Nephron (organoid): ENCODE measurements around the gene MMP1.

Experiments
- H3K27ac Mint-ChIP-seq, 3 experiments: 2 replicates each; pipeline ENCODE4 v1.8.0; 2020; ENCODE audit warnings: mixed read lengths in 3 of 3, mild to moderate bottlenecking in 2 of 3, moderate library complexity in 1 of 3
- H3K27me3 Mint-ChIP-seq: 2 replicates; pipeline ENCODE4 v1.8.0; 2021; ENCODE audit warnings: low read depth, mild to moderate bottlenecking, moderate library complexity, mixed read lengths
- H3K36me3 Mint-ChIP-seq: 2 replicates; pipeline ENCODE4 v1.8.0; 2020; ENCODE audit warnings: low read depth, mixed read lengths
- H3K4me1 Mint-ChIP-seq: 2 replicates; pipeline ENCODE4 v1.8.0; 2020; ENCODE audit warnings: mixed read lengths
- H3K4me3 Mint-ChIP-seq, 3 experiments: 2 replicates each; pipeline ENCODE4 v1.8.0; 2020; ENCODE audit warnings: mild to moderate bottlenecking in 3 of 3, mixed read lengths in 3 of 3, moderate library complexity in 2 of 3
- H3K9me3 Mint-ChIP-seq: 2 replicates; pipeline ENCODE4 v1.8.0; 2020; ENCODE audit warnings: mixed read lengths
- TF ChIP-seq, protein P1 (sequence below), 3 experiments: fragments of 200-600 bp; sonication (generic); IDR thresholded peaks; one replicate each; pipeline ENCODE4 v1.5.0; 2021; ENCODE audit warnings: antibody characterized with exemption in 3 of 3; ENCODE audit not compliant: unreplicated experiment in 3 of 3

Gene MMP1

DNA sequence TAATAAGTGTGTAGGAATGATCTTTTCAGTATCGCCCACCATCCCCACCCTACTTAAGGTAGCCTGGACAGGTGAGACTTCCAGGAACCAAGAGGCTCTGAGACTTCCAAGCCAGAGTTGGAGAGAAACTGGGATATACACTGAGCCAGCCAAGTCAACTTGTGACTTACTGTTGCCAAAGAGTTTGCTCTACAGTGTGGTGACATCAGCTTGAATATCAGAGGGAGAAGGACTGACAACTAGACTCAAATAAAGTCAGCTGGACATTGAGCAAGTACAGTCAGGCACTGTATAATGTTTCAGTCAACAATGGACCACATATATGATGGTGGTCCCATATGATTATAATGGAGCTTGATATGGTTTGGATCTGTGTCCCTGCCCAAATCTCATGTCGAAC lies 16.3 kb downstream of the MMP1 start:
- Mint-ChIP-seq H3K27me3 (peaks cover 4% of the 10 kb centered on the region), H3K36me3 (no peaks in the 10 kb centered on the region), H3K9me3 (no peaks in the 10 kb centered on the region), H3K4me3 (no peak overlapping the region), H3K27ac (no peak overlapping the region), H3K4me1 (no peaks in the 10 kb centered on the region)
- TF ChIP-seq, protein P1, sequence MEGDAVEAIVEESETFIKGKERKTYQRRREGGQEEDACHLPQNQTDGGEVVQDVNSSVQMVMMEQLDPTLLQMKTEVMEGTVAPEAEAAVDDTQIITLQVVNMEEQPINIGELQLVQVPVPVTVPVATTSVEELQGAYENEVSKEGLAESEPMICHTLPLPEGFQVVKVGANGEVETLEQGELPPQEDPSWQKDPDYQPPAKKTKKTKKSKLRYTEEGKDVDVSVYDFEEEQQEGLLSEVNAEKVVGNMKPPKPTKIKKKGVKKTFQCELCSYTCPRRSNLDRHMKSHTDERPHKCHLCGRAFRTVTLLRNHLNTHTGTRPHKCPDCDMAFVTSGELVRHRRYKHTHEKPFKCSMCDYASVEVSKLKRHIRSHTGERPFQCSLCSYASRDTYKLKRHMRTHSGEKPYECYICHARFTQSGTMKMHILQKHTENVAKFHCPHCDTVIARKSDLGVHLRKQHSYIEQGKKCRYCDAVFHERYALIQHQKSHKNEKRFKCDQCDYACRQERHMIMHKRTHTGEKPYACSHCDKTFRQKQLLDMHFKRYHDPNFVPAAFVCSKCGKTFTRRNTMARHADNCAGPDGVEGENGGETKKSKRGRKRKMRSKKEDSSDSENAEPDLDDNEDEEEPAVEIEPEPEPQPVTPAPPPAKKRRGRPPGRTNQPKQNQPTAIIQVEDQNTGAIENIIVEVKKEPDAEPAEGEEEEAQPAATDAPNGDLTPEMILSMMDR (IDR thresholded peaks at IDR 0.05; ENCODE audit: unreplicated experiment in 3 of 3) = no peak

DNA sequence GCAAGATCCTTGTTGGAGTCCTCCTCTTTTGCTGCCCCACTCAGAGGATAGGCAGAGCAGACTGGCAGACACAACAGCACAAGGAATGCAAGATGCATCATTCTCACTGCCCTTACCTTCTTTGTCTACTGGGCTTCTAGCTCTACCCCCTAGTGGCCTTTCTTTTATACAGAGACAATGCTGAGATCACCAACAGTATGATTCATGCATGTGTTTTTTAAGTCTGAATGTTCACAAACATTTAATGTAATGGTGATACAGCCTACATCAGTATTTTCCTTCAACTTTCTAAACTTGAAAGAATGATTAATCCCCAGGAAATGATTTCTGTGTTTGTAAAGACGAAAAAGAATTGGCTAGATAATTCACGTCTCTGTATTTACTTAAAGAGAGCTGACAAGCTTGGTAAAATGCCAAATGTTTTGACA lies 17.5 kb downstream of the MMP1 start, which contains the start of gene MMP10:
Gene MMP10, minus strand, starts transcription at position 138 of the 428 bp plus-strand sequence. Its CDS starts 37 bp downstream, at position 101.
- Mint-ChIP-seq H3K4me1 (no peaks in the 10 kb centered on the region), H3K27me3 (peaks cover 4% of the 10 kb centered on the region), H3K4me3 (no peak within 1 kb of the TSS), H3K27ac (no peak within 1 kb of the TSS), H3K36me3 (no peaks in the 10 kb centered on the region), H3K9me3 (no peaks in the 10 kb centered on the region)
- TF ChIP-seq, protein P1 (IDR thresholded peaks at IDR 0.05; ENCODE audit: unreplicated experiment in 3 of 3) = peak; percentile 30 to 35 (median 31)

DNA sequence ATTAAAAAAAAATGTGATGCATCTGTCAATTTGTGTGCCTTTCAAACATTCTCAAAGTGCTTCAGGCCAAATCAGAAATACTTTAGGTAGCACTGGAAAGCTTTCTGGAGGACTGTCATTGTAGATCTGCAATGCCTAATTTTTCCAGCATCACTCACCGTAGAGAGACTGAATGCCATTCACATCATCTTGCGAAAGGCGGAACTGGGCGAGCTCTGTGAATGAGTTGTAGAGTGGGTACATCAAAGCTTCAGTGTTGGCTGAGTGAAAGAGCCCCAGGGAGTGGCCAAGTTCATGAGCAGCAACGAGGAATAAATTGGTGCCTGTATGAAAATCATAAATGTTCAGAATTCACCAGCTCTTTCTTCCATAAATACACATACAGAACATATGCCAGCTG lies 21.5 kb downstream of the MMP1 start:
- no peak overlapping the region for H3K27ac Mint-ChIP-seq
- TF ChIP-seq, protein P1 (IDR thresholded peaks at IDR 0.05; ENCODE audit: unreplicated experiment in 3 of 3) = no peak
- no peaks in the 10 kb centered on the region for H3K4me1 Mint-ChIP-seq
- H3K27me3 Mint-ChIP-seq = peaks cover 7% of the 10 kb centered on the region
- H3K9me3 Mint-ChIP-seq = no peaks in the 10 kb centered on the region
- H3K4me3 Mint-ChIP-seq = no peak overlapping the region
- H3K36me3 Mint-ChIP-seq = no peaks in the 10 kb centered on the region

DNA sequence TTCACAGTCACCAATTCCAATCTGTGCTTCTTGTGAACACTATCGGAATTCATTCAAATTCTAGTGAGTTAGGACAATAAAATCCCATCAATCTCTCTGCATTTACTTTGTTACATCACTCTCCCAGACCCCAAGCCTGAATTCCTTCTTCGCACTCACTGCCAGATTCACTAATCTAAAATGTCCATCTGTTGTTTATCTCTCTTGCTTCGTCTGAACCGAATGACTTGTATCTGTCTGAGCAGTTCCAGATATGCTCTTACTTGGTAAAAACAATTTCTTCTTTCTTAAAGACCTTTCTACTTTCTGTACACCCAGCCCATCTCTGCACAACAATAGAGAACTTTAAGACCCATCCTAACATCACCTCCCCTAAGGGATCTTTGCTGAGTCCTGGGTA lies 24.6 kb downstream of the MMP1 start:
- Mint-ChIP-seq H3K27me3 (peaks cover 3% of the 10 kb centered on the region), H3K36me3 (no peaks in the 10 kb centered on the region)
- TF ChIP-seq, protein P1 (IDR thresholded peaks at IDR 0.05; ENCODE audit: unreplicated experiment in 3 of 3) = no peak

DNA sequence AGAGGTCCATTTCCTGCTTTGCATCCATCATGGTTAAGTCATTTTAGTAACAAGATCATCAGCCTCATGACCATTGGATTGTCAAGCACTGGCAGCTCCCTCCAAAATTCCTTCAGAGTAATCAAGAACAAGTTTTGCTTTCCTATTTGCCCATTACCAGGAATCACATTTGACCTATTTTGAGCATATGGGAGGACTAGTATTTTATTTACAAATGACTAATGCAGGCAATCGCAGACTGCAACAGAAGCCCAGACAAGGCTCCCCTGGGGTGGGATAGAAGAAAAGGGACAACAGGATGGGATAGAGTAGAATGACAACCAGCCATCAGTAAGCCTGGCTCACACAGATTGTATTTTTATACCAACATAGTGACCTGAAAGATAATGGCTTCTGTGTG lies 26.6 kb downstream of the MMP1 start:
- Mint-ChIP-seq H3K9me3 (no peaks in the 10 kb centered on the region), H3K27me3 (peaks cover 3% of the 10 kb centered on the region), H3K27ac (no peak overlapping the region), H3K4me3 (no peak overlapping the region), H3K4me1 (no peaks in the 10 kb centered on the region), H3K36me3 (no peaks in the 10 kb centered on the region)
- TF ChIP-seq, protein P1 (IDR thresholded peaks at IDR 0.05; ENCODE audit: unreplicated experiment in 3 of 3) = no peak

More for the DNA sequence above, 24.6 kb downstream of the MMP1 start:
- H3K4me3 Mint-ChIP-seq = no peak overlapping the region
- no peaks in the 10 kb centered on the region for H3K9me3 Mint-ChIP-seq
- no peaks in the 10 kb centered on the region for H3K4me1 Mint-ChIP-seq
- no peak overlapping the region for H3K27ac Mint-ChIP-seq

DNA sequence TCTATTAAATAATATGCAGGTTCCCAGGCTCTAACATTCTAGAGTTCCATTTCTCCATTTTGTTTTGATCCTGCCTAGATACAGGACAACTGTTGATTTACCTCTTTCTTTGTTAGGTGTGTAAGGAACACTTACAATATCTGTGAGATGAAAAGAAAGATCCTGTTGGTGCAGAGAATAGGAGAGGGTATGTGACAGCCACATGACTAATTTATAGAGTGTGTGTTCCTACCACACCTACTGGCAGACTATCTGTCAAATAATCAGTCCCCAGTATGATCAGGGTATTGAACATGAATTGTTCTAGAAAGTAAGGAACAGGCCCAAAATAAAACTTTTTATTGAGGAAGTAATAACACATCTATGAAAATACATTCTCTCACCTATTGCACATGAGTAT lies 27.8 kb downstream of the MMP1 start:
- H3K4me3 Mint-ChIP-seq = no peak overlapping the region
- H3K36me3 Mint-ChIP-seq = no peaks in the 10 kb centered on the region
- TF ChIP-seq, protein P1 (IDR thresholded peaks at IDR 0.05; ENCODE audit: unreplicated experiment in 3 of 3) = no peak
- H3K27me3 Mint-ChIP-seq = peaks cover 3% of the 10 kb centered on the region
- H3K4me1 Mint-ChIP-seq = no peaks in the 10 kb centered on the region
- no peak overlapping the region for H3K27ac Mint-ChIP-seq
- no peaks in the 10 kb centered on the region for H3K9me3 Mint-ChIP-seq
